ENCODE measurements around the gene DNAI2. TPM values are rescaled to one million over a fixed set of nuclear protein-coding genes. Genes with fewer than 3 reads are reported as not detected.

The DNAI2 gene
- total RNA-seq, 2 experiments from 2014 or later = 0.45 to 0.47 TPM

DNA sequence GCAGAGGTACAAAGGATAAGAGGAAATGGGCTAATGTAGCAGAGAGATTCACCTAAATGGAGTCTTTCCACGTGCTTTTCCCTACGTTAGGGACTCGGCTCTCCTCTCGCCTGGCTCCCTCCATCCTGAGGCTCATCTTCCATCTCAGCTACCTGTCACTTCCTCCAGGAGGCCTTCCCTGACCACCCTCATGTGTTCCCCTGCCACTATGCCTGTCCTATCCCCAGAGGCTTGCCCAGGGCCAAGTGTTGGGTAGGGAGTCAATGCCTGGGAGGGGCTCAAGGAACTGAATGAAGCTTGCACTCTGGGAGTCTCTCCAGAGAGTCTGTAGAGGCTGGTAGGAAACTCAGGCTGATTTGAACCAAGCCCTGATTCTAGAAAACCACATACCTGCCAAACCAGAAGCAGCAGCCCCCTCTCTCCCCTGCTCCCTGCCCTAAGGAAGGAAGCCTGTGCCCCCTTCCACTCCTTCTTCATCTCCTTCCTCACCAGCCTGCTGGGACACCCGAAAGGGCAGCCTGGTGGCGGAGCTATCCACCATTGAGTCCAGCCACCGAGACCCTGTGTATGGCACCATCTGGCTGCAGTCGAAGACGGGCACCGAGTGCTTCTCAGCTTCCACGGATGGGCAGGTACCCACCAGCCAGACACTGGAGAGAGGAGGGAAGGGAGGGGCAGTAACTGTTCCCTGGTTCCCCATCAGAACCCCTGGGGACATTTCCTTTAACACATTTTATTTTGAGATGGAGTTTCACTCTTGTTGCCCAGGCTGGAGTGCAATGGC, 25.4 kb downstream of the DNAI2 start:
- H3K27ac Mint-ChIP-seq = no peak overlapping the region
- H3K27me3 Mint-ChIP-seq = peaks cover 5% of the 10 kb centered on the region
- POLR2A ChIA-PET = interaction anchor here (1.3 to 1.5 kb wide), 2 partner anchors 11 to 57 kb away, joined by 4 to 5 read pairs; no protein-coding TSS in a partner anchor
- H3K4me3 Mint-ChIP-seq = no peak overlapping the region
- DNase-seq = no peak
- intact Hi-C loops (cut with micrococcal nuclease) = loop anchor here (5.0 kb wide), 1 partner anchor 53 kb away; no protein-coding TSS in a partner anchor
- H3K36me3 Mint-ChIP-seq (ENCODE audit: low read depth) = peaks cover 1% of the 10 kb centered on the region
- H3K4me1 Mint-ChIP-seq (ENCODE audit: low read depth) = peaks cover 10% of the 10 kb centered on the region
- TF ChIP-seq, protein P1, sequence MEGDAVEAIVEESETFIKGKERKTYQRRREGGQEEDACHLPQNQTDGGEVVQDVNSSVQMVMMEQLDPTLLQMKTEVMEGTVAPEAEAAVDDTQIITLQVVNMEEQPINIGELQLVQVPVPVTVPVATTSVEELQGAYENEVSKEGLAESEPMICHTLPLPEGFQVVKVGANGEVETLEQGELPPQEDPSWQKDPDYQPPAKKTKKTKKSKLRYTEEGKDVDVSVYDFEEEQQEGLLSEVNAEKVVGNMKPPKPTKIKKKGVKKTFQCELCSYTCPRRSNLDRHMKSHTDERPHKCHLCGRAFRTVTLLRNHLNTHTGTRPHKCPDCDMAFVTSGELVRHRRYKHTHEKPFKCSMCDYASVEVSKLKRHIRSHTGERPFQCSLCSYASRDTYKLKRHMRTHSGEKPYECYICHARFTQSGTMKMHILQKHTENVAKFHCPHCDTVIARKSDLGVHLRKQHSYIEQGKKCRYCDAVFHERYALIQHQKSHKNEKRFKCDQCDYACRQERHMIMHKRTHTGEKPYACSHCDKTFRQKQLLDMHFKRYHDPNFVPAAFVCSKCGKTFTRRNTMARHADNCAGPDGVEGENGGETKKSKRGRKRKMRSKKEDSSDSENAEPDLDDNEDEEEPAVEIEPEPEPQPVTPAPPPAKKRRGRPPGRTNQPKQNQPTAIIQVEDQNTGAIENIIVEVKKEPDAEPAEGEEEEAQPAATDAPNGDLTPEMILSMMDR (IDR thresholded peaks at IDR 0.05) = no peak
- H3K9me3 Mint-ChIP-seq = no peaks in the 10 kb centered on the region
- no peak for ATAC-seq
- CTCF ChIA-PET = interaction anchor here (1.0 to 7.4 kb wide), 8 partner anchors 11 to 96 kb away, joined by 3 to 55 read pairs (median 10); partner anchors contain the start of genes BTBD17 and RPL38

DNA sequence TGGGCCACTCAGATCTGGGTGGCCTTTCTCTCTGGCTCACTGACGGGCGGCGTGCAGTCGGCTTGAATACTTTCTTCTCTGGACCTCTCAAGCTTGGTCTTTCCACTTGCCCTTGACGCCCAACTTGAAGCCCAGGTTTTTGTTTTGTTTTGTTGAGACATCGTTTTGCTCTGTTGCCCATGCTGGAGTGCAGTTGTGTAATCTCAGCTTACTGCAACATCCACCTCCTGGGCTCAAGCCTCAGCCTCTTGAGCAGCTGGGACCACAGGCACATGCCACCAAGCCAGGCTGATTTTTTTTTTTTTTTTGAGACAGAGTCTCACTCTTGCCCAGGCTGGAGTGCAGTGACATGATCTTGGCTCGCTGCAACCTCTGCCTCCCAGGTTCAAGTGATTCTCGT, 29.3 kb downstream of the DNAI2 start:
- ATAC-seq (no peak), DNase-seq (no peak)
- Mint-ChIP-seq H3K9me3 (no peaks in the 10 kb centered on the region), H3K36me3 (ENCODE audit: low read depth) (no peaks in the 10 kb centered on the region), H3K4me1 (ENCODE audit: low read depth) (peaks cover 4% of the 10 kb centered on the region), H3K27me3 (peaks cover 8% of the 10 kb centered on the region), H3K4me3 (no peak overlapping the region), H3K27ac (no peak overlapping the region)
- ChIA-PET CTCF (interaction anchor here (1.0 to 2.0 kb wide), 5 partner anchors 9 to 59 kb away, joined by 3 to 5 read pairs (median 3); partner anchors contain the start of gene BTBD17), POLR2A (interaction anchor here (0.6 kb wide), 1 partner anchor 296 kb away, joined by 4 read pairs; no protein-coding TSS in a partner anchor)
- intact Hi-C loops (cut with micrococcal nuclease) = loop anchor here (5.0 kb wide), 1 partner anchor 49 kb away; no protein-coding TSS in a partner anchor
- TF ChIP-seq, protein P1 (IDR thresholded peaks at IDR 0.05) = no peak

DNA sequence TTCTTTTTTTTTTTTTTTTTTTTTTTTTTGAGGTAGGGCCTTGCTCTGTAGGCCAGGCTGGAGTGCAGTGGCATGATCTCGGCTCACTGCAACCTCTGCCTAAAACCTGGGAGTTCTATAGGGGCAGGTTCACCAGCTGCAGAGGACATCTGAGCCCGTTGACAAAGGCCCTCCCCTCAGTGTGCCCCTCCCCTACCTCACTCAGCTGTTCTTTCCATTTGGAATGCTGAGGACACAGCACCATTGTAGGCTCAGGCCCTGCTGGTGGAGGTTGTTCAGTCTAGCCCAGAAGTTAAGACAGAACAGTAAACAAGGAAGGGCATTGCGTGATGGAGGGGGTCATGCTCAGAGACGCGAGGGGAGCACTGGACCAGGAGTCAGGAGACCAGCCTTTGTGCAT, 30.1 kb downstream of the DNAI2 start:
- Mint-ChIP-seq H3K27me3 (peaks cover 8% of the 10 kb centered on the region), H3K9me3 (no peaks in the 10 kb centered on the region), H3K4me1 (ENCODE audit: low read depth) (peaks cover 4% of the 10 kb centered on the region), H3K27ac (no peak overlapping the region), H3K4me3 (no peak overlapping the region), H3K36me3 (ENCODE audit: low read depth) (no peaks in the 10 kb centered on the region)
- ChIA-PET POLR2A (interaction anchor here (0.6 kb wide), 1 partner anchor 295 kb away, joined by 4 read pairs; no protein-coding TSS in a partner anchor), CTCF (interaction anchor here (0.7 to 2.0 kb wide), 5 partner anchors 10 to 659 kb away, joined by 3 to 7 read pairs (median 4); partner anchors contain the start of gene BTBD17)
- intact Hi-C loops (cut with micrococcal nuclease) = loop anchor here (5.0 kb wide), 1 partner anchor 48 kb away; no protein-coding TSS in a partner anchor
- DNase-seq = no peak
- TF ChIP-seq, protein P1 (IDR thresholded peaks at IDR 0.05) = no peak
- ATAC-seq = no peak

DNA sequence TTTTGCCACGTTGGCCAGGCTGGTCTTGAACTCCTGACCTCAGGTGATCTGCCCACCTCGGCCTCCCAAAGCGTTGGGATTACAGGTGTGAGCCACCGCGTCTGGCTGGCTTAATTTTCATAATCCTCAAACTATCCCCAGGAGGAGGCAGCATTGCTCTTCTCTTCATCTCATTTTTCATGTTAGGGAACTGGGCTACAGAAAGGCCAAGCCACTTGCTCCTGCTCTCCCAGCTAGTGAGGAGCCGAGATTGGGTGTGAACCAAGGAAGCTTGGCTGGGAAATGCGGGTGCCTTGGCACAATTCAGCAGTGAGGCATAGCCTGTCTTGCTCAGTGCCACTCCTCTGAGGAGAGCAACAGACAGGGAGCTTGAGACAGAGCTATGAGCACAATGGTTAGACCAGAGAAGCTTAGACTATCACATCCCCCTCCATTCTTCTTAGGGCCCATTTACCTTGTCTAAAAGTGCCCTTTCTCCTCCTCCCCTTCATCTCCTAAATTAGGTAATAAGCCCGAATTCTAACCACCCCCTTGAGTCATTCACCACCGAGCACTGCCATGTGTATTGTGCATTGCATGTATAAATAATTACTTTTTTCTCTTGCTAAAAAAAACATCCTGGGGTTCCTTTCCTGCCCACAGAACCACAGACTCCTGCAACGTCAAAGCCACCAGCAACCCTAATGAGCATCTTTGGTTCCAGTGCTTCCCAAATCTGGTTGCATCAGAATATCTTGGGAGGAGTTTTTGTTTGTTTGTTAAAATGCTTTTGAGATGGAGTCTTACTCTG, 32.0 kb downstream of the DNAI2 start:
- peaks cover 6% of the 10 kb centered on the region for H3K27me3 Mint-ChIP-seq
- no peaks in the 10 kb centered on the region for H3K9me3 Mint-ChIP-seq
- H3K4me1 Mint-ChIP-seq (ENCODE audit: low read depth) = peaks cover 4% of the 10 kb centered on the region
- intact Hi-C loops (cut with micrococcal nuclease) = no loop called here
- H3K36me3 Mint-ChIP-seq (ENCODE audit: low read depth) = no peaks in the 10 kb centered on the region
- H3K4me3 Mint-ChIP-seq = no peak overlapping the region
- TF ChIP-seq, protein P1 (IDR thresholded peaks at IDR 0.05) = no peak
- POLR2A ChIA-PET = no interaction called here
- no peak for DNase-seq
- no peak for ATAC-seq
- CTCF ChIA-PET = interaction anchor here (0.8 to 1.9 kb wide), 3 partner anchors 47 to 73 kb away, joined by 3 to 7 read pairs (median 6); no protein-coding TSS in a partner anchor
- no peak overlapping the region for H3K27ac Mint-ChIP-seq
